GM18499 (cell line): ENCODE data around the gene PIGZ.

Source experiments
- ATAC-seq: cut with Tn5 transposase; IDR thresholded peaks from one replicate; pipeline ENCODE4 v1.9.1; 2021; ENCODE audit warnings: moderate number of reproducible peaks; ENCODE audit not compliant: insufficient read depth, unreplicated experiment

PIGZ gene

DNA sequence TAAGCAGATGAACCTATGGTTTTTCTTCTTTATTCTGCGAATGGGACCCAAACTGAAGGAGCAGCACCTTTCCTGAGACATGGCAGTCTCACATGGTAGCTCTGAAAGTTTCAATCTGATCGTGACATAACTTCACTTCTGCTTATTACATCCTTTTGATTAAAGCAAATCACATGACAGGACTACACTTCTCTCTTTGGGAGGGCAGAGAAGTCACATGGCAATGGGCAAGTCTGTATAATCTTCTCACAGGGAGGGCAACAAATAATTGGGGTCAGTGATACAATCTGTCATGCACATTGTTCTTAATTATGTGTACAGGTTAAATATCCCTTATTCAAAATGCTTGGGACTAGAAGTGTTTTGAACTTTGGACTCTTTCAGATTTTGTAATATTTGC, 47.9 kb downstream of the PIGZ start:
- no peak for ATAC-seq

DNA sequence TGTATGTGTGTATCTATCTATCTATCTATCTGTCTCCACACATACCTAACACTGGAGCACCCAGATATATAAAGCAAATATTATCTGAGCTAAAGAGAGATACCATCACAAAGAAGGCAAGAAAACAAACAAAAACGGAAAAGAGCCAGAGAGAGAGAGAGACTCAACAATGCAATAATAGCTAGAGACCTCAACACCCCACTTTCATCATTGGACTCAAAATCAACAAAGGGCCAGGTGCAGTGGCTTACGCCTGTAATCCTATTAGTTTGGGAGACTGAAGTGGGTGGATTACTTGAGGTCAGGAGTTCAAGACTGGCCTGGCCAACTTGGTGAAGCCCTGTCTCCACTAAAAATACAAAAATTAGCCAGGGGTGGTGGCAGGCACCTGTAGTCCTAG, 49.7 kb downstream of the PIGZ start:
- no peak for ATAC-seq

DNA sequence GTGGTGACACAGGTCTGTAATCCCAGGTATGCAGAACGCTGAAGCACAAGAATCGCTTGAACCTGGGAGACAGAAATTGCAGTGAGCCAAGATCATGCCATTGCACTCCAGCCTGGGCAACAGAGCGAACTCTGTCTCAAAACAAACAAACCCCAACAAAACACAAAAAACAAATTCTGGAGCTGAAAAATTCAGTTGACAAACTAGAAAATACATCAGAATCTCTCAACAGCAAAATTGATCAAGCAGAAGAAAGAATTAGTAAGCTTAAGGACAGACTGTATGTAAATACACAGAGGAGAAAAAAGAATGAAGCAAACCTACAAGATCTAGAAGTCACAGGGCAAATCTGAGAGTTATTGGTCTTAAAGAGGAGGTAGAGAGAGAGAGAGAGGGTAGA, 51.6 kb downstream of the PIGZ start:
- ATAC-seq, result no peak

DNA sequence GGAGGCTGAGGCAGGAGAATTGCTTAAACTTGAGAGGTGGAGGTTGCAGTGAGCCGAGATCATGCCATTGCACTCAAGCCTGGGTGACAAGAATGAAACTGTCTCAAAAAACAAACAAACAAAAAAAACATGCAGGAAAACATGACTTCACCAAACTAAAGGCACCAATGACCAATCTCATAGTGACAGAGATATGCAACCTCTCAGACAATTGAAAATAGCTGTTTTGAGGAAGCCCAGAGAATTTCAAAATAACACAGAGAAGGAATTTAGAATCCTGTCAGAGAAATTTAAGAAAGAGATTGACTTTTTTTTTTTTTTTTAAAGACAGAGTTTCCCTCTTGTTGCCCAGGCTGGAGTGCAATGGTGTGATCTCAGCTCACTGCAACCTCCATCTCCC, 52.4 kb downstream of the PIGZ start:
- no peak for ATAC-seq

DNA sequence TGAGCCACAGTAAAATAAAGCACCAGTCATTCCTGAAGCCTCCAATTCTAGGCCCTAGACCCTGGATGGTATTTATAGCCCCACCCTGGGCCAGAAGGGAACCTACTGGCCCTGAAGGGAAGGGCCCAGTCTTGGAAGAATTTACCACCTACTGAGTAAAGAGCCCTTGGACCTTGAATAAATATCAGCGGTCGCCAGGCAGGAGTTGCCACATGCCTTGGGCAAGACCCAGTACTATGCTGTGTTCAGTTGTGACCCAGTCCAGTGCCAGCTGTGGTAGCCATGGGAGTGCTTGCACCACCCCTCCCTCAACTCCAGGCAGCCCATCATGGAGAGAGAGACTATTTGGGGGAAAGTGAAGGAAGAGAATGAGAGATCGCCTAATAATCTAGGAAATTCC, 53.3 kb downstream of the PIGZ start:
- no peak for ATAC-seq

DNA sequence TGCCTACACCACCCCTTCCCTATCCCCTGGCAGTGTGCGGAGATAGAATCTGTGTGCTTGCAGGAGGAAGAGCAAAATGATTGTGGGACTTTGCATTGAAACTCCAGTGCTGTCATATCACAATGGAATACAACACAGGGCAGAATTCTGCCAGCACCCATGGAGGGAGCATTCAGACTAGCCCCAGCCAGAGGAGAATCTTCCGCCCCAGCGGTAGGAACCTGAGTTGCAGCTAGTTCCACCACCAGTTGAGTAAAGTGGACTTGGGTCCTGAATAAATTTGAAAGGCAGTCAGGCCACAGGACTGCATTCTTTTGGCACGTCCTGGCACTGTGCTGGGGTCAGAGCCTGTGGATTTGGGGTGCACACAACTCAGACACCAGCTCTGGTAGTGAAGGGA, 53.8 kb downstream of the PIGZ start:
- no peak for ATAC-seq

DNA sequence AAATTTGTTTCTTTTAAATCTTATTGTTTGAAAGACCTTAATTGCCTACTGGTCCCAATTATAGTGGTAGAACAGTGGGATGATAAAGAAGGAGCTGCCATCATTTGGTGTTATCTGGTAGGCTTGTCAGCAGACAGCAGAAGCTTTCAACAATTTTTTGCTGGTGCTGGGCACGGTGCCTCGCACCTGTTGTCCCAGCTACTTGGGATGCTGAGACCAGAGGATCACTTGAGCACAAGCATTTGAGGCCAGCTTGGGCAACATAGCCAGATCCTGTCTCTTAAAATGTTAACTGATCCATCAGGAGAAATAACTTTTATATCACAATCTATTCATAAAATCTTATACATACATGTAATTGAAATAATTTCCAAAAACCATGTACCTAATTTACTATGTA, 64.9 kb downstream of the PIGZ start:
- no peak for ATAC-seq

DNA sequence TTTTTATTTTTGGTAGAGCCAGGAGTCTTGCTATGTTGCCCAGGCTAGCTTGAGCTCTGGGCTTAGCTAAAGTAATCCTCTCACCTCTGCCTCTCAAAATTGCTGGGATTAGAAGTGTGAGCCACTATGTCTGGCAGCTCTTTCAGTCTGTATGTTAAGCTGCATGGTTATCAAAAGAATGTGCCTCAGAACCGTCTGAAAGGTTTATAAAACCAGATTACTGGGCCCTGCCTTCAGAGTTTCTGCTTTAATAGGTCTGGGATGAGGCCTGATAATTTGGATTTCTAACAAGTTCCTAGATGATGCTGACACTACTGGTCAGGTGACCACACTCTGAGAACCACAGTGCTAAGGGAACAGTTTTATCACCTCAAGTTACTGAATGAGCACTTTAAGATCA, 66.3 kb downstream of the PIGZ start:
- no peak for ATAC-seq

DNA sequence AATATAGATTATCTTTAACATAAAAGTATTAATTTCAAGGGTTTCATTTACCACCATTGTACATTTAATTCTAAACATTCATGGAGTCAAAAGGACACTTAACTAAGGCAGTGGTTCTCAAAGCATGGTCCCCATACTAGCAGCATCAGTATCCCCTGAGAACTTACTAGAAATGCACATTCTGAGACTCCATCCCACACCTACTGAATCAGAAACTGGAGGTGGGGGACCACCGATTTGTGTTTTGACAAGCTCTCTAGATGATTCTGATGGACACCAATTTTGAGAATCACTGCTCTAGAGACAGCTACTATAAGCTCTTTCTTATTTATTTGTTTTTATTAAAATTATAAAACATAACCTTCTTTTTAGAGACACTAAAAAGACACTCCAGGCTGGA, 66.9 kb downstream of the PIGZ start:
- no peak for ATAC-seq
